Lung (tissue), 12 donors: ENCODE measurements around the gene PLBD2. TPM values are rescaled to one million over a fixed set of nuclear protein-coding genes. Genes with fewer than 3 reads are reported as not detected.

Experiments
- ATAC-seq: fragments of 200-7000 bp; cut with Tn5 transposase; one replicate; pipeline ENCODE4 v1.9.1; 2020; ENCODE audit warnings: moderate number of reproducible peaks; ENCODE audit not compliant: insufficient read depth, low FRiP score
- DNase-seq, 3 donors: peaks; one replicate each; pipeline ENCODE4 v3.0.0-alpha.2; 2013 to 2017
- H3K27ac ChIP-seq, 2 donors: one replicate each; pipeline ENCODE4 v1.5.1; 2013; ENCODE audit warnings: mild to moderate bottlenecking in 2 of 2, moderate library complexity in 2 of 2, control low read depth in 1 of 2, inconsistent platforms in 1 of 2, low read depth in 1 of 2, low read length in 1 of 2
- H3K27me3 ChIP-seq, 3 donors: one replicate each; pipeline ENCODE4 v1.5.1; 2013; ENCODE audit warnings: low read length in 2 of 3; ENCODE audit not compliant: control insufficient read depth in 3 of 3, insufficient read depth in 3 of 3
- H3K36me3 ChIP-seq, 4 donors: one replicate each; pipeline ENCODE4 v1.5.1; 2013; ENCODE audit warnings: low read length in 4 of 4, mild to moderate bottlenecking in 1 of 4, moderate library complexity in 1 of 4; ENCODE audit not compliant: control insufficient read depth in 4 of 4, insufficient read depth in 4 of 4
- H3K4me1 ChIP-seq, 5 donors: one replicate each; pipeline ENCODE4 v1.5.1; 2013; ENCODE audit warnings: low read length in 5 of 5, mild to moderate bottlenecking in 2 of 5, moderate library complexity in 1 of 5; ENCODE audit not compliant: control insufficient read depth in 5 of 5, insufficient read depth in 5 of 5
- H3K4me3 ChIP-seq: one replicate; pipeline ENCODE4 v1.5.1; 2013; ENCODE audit warnings: mild to moderate bottlenecking, control low read depth, moderate library complexity
- H3K9ac ChIP-seq, 2 donors: one replicate each; pipeline ENCODE4 v1.5.1; 2013; ENCODE audit warnings: low read length in 2 of 2, control low read depth in 1 of 2; ENCODE audit not compliant: insufficient read depth in 1 of 2
- H3K9me3 ChIP-seq, 4 donors: one replicate each; pipeline ENCODE4 v1.5.1; 2013; ENCODE audit warnings: low read length in 3 of 4, mild to moderate bottlenecking in 1 of 4, moderate library complexity in 1 of 4; ENCODE audit not compliant: control insufficient read depth in 4 of 4, insufficient read depth in 3 of 4
- WGBS, 2 donors: extraction: QIAGEN DNeasy Blood & Tissue Kit; methylation state at CpG; one replicate each; pipeline ENCODE4 v1.1.7; 2013; 5-methylcytosine and 5-hydroxymethylcytosine counted together
- polyA plus RNA-seq, 2 donors: library from polyadenylated mRNA; stranded (reverse); fragments of 200-250 nt; gene quantifications; one replicate each; pipeline ENCODE4 v1.2.1, GENCODE V29; 2013
- total RNA-seq, 2 donors: library from RNA; depleted of rRNA in 1 of 2; stranded (reverse); fragments of >200 nt in 1 of 2; gene quantifications; one replicate each; pipeline ENCODE4 v1.2.1, GENCODE V29; 2014 to 2021
- TF ChIP-seq, protein P1 (sequence below): IDR thresholded peaks from 2 replicates; pipeline ENCODE4 v1.5.1; 2012; ENCODE audit warnings: mild to moderate bottlenecking; ENCODE audit errors: control extremely low read depth, extremely low read depth
- donor health status: control.
- donor health status: control.
- donor health status: Bipolar disorder and iron deficiency.
- donor health status: healthy.
- donor health status: DM: yes; HTN: yes; CAD: no.

PLBD2 gene
- total and polyA plus RNA-seq, 4 donors: 16.4 to 48.9 (median 21.6) TPM

DNA sequence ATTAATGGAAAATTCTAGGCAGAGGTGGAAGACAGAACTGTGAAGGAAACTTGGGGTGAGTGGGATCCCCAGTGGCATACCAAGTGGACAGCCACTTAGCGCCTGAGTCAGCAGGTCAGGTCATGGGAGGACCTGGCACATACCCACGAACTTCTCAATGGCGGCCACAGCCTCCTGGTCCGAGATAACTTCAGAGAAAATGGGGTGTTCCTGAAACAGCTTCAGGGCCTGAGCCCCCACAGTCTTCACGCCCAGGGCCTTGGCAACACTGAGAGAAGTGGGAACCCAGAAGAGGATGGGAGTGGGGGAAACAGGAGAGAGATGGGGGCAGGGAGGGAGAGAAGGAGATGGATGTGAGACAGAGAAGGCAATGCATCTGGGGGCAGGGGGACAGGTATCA, 35.4 kb downstream of the PLBD2 start:
- TF ChIP-seq, protein P1, sequence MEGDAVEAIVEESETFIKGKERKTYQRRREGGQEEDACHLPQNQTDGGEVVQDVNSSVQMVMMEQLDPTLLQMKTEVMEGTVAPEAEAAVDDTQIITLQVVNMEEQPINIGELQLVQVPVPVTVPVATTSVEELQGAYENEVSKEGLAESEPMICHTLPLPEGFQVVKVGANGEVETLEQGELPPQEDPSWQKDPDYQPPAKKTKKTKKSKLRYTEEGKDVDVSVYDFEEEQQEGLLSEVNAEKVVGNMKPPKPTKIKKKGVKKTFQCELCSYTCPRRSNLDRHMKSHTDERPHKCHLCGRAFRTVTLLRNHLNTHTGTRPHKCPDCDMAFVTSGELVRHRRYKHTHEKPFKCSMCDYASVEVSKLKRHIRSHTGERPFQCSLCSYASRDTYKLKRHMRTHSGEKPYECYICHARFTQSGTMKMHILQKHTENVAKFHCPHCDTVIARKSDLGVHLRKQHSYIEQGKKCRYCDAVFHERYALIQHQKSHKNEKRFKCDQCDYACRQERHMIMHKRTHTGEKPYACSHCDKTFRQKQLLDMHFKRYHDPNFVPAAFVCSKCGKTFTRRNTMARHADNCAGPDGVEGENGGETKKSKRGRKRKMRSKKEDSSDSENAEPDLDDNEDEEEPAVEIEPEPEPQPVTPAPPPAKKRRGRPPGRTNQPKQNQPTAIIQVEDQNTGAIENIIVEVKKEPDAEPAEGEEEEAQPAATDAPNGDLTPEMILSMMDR: no peak
- 88 to 95% methylated on average over 5 of the region's 5 CpGs for WGBS, 2 donors
- ATAC-seq: no peak

DNA sequence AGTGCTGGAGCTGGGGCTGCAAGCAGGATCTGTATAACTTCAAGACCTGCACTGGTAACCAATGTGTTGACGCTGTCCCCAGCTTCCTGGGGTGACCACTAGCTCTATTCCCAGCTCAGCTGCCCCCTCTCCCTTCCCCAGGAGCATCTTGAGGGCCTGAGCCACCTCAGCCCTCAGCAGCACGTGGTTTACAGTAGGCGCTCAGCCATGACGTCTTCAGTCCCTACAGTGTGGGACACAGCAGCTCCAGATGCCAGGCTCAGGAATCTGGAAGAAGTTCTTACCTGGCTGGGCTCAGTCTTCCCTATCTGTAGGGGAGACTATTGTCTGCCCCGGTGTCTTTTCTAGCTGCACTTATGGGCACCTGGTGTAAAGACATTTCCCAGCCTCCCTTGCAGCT, 36.7 kb downstream of the PLBD2 start:
- Histone ChIP-seq H3K27ac (no peak overlapping the region), H3K4me1 (no peaks in the 10 kb centered on the region), H3K9ac (no peak overlapping the region), H3K36me3 (peaks cover 5 to 6% (median 6%) of the 10 kb centered on the region in 4 donors), H3K4me3 (no peak overlapping the region), H3K27me3 (no peaks in the 10 kb centered on the region), H3K9me3 (no peaks in the 10 kb centered on the region)
- ATAC-seq (no peak), DNase-seq (no peak)
- WGBS, 2 donors: 82 to 85% methylated on average over 5 of the region's 5 CpGs
- TF ChIP-seq, protein P1: no peak

More for the DNA sequence above, 35.4 kb downstream of the PLBD2 start:
- no peaks in the 10 kb centered on the region for H3K27me3 ChIP-seq
- DNase-seq: no peak
- H3K9me3 ChIP-seq: no peaks in the 10 kb centered on the region
- H3K4me1 ChIP-seq: no peaks in the 10 kb centered on the region
- H3K27ac ChIP-seq: no peak overlapping the region
- no peak overlapping the region for H3K4me3 ChIP-seq
- H3K9ac ChIP-seq: no peak overlapping the region
- H3K36me3 ChIP-seq: peaks cover 6 to 14% (median 7%) of the 10 kb centered on the region in 4 donors

DNA sequence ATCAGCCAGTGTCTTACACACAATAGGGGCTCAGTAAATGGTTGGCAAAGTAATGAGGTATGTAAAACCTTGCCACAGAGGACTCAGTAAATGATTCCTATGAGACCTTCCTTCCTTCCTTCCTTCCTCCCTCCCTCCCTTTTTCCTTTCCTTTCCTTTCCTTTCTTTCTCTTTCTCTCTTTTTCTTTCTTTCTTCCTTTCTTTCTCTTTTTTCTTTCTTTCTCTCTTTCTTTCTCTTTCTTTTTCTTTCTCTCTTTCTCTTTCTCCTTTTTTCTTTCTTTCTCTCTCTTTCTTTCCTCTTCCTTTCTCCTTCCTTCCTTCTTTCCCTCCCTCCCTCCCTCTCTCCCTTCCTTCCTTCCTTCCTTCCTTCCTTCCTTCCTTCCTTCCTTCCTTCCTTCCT, 37.8 kb downstream of the PLBD2 start:
- DNase-seq (no peak), ATAC-seq (no peak)
- Histone ChIP-seq H3K36me3 (peaks cover 0 to 1% (median 0%) of the 10 kb centered on the region in 4 donors), H3K9me3 (no peaks in the 10 kb centered on the region), H3K4me3 (no peak overlapping the region), H3K27me3 (no peaks in the 10 kb centered on the region), H3K27ac (no peak overlapping the region), H3K9ac (no peak overlapping the region), H3K4me1 (no peaks in the 10 kb centered on the region)
- TF ChIP-seq, protein P1: no peak

DNA sequence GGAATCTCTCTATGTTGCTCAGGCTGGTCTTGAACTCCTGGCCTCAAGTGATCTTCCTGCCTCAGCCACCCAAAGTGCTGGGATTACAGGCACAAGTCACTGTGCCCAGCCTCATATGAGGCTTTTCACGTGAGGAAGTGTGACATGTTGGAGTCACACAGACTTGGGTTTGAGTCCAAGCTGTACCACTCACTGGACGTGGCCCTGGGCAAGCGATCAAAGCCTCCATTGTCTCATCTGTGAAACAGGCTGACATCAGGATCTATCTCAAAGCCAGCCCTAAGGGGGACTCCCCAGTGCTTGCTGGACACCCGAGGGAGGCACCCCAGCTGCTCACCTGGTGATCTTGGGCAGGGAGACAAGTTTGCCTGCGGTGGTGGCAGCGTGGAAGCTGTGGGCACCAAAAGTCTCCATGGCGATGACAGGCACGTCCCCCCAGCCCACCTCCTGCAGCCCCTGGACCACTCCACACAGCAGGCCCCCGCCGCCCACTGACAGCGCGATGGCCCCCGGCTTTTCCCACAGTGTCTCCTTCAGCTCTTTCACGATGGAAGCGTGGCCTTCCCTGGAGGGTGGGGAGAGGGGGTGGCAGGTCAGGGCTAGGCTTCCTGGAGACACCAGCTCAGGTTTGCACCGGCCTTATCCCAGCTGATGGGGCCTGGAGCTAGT, 38.6 kb downstream of the PLBD2 start:
- TF ChIP-seq, protein P1: no peak
- DNase-seq (no peak), ATAC-seq (no peak)
- Histone ChIP-seq H3K4me1 (no peaks in the 10 kb centered on the region), H3K4me3 (no peak overlapping the region), H3K9ac (no peak overlapping the region), H3K27ac (no peak overlapping the region), H3K36me3 (no peaks in the 10 kb centered on the region), H3K9me3 (no peaks in the 10 kb centered on the region), H3K27me3 (no peaks in the 10 kb centered on the region)
- WGBS, 2 donors: 66 to 78% methylated on average over 16 of the region's 16 CpGs
